22Rv1 (cell line): ENCODE measurements around the gene PLPP7.

ENCODE experiments used
- ZFX ChIP-seq: fragments of 450-650 bp; IDR thresholded peaks from 2 replicates; pipeline ENCODE4 v1.6.1; 2017; ENCODE audit warnings: antibody characterized with exemption, borderline replicate concordance
- TF ChIP-seq, protein P1 (sequence below): fragments of 450-650 bp; IDR thresholded peaks from 2 replicates; pipeline ENCODE4 v1.5.1; 2017; ENCODE audit warnings: mild to moderate bottlenecking

DNA sequence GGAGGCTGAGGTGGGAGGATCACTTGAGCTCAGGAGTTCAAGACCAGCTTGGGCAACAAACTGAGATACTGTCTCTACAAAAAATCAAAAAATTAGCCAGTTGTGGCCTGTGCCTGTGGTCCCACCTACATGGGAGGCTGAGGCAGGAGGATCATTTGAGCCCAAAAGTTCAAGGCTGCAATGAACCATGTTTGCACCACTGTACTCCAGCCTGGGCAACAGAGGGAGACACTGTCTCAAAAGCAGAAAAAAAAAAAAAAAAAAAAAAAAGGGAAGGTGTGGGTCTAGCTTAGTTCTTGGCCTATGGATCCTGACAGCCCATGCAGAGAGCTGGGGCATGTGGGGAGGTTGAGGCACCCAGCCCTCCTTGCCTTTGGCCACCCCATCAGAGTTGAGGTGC is 10.9 kb downstream of the PLPP7 start:
- TF ChIP-seq, protein P1, sequence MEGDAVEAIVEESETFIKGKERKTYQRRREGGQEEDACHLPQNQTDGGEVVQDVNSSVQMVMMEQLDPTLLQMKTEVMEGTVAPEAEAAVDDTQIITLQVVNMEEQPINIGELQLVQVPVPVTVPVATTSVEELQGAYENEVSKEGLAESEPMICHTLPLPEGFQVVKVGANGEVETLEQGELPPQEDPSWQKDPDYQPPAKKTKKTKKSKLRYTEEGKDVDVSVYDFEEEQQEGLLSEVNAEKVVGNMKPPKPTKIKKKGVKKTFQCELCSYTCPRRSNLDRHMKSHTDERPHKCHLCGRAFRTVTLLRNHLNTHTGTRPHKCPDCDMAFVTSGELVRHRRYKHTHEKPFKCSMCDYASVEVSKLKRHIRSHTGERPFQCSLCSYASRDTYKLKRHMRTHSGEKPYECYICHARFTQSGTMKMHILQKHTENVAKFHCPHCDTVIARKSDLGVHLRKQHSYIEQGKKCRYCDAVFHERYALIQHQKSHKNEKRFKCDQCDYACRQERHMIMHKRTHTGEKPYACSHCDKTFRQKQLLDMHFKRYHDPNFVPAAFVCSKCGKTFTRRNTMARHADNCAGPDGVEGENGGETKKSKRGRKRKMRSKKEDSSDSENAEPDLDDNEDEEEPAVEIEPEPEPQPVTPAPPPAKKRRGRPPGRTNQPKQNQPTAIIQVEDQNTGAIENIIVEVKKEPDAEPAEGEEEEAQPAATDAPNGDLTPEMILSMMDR, result no peak
- no peak for TF ChIP-seq ZFX
